ENCODE data around the gene GRM4.

GRM4 gene

DNA sequence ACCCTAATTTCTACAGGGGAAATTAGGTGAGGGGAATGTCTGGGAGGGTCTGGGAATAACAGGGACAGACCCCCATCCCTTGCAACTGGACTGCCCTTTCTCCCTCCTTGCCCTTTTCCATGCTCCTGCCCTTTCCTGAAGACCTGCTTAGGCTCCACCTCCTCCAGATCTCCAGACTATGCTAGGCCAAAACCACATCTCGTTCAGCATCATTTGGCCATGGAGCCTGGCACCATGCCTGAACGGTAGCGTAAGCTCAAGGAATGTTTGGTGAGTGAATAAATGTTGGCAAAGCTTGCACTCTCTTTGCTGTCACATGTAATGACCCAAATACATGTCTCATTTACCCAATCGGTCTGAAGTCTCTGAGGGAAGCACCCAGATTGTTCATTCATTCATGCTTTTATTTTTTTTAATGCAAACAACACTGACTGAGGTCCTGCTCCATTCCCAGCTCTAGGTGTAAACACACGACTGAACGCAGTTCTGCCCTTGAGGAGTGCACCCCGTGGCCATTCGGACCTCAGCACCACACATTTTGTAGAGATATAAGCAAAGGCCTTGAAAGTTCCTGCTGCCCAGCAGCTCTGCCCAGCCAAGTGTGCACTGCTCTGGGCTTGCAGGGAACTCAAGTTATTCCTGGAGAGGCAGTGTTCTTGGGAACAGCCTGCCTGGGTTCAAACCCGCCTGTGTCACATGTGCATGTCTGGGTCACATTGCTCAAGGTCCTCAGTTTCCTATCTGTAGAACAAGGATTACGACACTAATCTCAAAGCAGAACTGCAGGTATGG is 1.1 kb upstream of the GRM4 start:
- intact Hi-C loops (cut with DNase I): loop anchor here (10.0 kb wide), 1 partner anchor 92 kb away; no protein-coding TSS in a partner anchor
- DNase-seq: peak in 2 of 42 donors; percentile 14 to 38

DNA sequence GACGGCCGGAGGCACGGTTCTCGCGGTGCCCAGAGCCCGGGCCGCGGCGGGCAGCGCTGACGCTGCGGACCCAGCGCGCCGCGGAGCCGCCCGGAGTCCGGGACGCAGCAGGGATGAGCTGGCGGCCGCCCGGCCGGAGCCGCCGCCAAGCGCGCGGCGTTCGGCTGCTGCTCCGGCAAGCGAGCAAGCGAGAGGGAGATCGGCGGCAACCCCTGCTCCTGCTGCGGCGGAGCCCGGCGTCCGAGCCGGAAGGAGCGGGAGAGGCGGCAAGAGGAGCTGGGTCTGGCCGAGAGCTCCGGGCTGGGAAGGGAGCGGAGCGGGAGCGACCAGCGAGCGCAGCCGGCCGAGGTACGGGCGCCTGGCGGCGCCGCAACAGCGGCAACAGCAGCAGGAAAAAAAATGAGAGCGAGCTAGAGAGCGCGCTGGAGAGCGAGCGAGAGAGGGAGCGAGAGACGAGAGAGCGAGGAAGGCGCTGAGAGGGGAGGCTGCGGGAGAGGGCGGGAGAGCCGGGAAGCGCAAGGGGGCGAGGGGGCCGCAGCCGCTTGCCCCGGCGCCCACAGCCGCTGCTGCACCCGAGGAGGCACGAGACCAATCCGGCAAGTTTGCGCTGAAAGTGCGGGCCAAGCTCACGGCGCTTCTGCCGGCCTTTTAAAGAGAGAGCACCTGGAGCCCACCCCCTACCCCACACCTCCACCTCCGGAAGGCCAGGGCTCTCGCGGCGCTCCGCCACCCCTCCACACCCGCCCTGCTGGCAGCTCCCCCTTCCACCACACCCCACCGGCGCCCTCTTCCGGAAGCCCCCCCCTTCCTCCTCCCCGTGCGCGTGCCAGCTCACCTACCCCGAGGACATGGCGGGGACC is 496 bp downstream of the GRM4 start:
- DNase-seq: peak in 36 of 42 donors; percentile 22 to 78 (median 52)
- intact Hi-C loops (cut with DNase I): loop anchor here (10.0 kb wide), 1 partner anchor 91 kb away; no protein-coding TSS in a partner anchor

DNA sequence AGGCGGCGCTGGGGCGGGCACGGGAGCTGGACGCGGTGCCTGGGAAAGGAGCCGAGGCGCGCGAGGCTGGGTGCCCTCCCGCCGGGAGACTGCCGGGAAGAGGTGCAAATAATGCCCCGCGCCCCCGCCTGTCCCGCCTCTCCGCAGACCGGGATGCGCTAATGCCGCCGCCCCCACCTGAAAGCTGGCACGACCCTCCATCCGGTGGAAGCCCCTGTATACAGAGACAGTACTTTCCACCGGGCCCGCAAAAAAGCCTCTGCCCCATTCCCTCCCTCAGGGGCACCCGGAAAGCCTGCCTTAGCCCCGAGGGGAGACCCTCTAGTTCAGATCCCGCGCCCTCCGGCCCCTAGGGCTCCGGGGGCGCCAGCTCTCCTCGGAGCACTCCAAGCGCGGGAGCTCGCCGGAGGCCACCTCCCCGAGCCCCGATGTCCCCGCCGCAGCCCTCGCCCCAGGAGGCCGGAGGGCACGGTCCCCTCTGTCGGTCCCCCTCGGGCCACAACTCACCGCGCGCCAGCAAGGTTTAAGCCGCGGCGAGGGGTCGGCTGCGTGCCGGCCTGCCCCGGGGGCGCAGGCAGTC is 1.2 kb downstream of the GRM4 start:
- DNase-seq: peak in 7 of 42 donors; percentile 18 to 51 (median 25)

DNA sequence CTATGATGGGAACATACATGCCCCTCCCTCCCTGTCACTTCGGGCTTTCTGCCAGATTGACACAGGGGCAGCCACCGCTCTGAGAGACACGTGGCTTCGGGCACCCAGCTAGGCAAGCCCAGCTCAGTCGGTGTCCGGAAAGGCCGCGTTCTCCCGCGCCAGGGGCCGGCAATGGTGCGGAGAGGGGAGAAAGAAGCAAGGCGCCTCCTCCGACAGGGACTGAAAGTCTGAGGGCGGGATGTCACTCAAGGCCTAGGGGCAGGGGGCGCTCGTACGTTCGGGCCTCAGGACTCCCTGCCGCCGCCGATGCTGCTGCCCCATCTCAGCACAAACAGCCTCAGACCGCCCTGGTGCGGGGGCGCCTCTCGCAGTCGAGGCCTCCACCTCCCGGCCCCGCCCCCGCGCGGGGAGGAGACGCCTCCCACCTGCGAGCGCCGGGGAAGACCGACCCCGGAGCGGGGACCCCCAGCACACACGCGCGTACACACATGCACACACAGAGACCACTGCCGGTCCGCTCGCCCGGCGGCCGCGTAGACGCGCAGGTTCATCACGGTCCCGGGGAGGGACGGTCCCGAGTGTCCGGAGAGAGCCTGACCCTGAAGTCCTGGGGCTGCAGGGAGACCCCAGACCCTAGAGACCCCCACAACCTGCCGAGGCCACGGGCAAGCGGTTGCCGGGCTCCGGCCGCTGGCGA is 1.9 kb downstream of the GRM4 start:
- DNase-seq: peak in 37 of 42 donors; percentile 20 to 81 (median 55)
- intact Hi-C loops (cut with DNase I): loop anchor here (10.0 kb wide), 1 partner anchor 89 kb away; no protein-coding TSS in a partner anchor

More for the DNA sequence above, 1.2 kb downstream of the GRM4 start:
- intact Hi-C loops (cut with DNase I): loop anchor here (10.0 kb wide), 1 partner anchor 90 kb away; no protein-coding TSS in a partner anchor

DNA sequence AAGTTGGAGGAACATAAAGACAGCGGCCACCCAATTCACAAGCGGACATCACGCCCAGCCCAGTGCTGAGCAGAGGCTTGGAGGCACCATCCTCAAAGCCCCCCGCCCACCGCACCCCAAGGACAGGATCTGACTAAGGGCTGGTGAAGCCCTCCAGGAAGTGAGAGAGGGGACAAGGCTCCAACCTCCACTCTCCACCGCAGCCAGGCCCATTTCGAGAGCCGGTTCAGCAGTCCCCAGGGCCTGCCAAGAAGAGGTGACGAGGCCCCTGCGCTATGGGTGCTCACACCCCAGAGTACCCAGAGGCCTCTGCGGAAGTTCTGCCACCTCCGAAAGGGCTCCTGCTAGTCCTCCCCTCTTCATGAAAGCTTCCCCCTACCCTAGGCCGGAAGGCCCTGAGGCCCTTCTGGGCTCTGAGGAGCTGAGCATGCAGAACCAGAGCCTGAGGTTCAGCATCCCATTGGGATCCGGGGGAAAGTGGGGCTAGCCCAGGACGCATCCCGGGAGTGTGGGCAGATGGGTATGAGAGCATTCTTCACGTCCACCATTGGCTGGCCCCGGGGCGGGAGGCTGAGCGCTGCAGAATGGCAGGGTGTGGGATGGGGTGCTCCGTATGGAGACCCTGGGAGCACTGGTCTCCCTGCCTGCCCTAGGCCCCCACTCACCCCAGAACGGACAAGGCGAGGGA is 2.5 kb downstream of the GRM4 start:
- DNase-seq: peak in 2 of 42 donors; percentile 27
- intact Hi-C loops (cut with DNase I): loop anchor here (10.0 kb wide), 1 partner anchor 89 kb away; no protein-coding TSS in a partner anchor

DNA sequence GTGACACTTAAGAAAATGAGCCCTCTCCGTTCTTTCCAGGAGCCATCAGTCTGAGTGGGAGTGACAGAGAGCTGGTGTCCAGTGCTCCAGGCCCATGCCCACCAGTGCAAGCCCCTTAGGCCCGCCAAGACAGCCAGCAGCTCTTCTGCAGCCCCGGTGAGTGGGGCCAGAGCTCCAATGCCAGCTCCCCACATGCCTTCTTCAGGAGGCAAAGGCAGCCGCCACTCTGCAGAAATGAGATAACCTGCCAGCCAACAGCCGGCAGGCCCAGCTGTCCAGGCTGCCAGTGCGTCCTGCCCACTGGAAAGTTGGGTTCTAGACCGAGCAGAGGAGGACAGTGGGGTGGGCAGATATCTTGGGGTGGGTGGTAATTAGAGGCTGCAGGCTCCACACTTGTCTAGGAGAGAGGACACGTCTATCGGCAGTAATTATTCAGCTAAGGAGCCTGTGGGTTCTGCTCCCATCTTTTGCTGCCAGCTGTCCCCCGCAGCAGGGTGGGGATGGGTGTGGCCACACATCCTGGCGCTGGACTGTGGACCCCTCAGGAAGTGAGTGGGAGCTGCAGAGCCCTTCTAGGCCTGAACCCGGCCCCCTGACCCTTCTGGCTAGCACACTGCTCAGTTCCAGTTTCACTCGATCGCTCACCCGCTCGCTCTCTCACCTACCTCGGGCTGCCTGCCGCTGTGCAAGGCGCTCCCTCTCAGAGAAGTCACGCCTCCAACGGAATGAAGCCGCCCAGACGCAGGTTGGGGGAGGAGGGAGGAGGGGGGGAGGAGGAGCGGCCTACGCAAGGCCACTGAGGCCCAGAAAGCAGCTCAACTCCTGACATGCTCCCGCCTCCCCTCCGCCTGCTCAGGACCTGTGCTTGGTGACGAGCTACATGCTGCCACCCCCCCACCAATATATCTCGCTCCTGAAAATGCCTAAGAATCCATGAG is 3.6 kb downstream of the GRM4 start:
- intact Hi-C loops (cut with DNase I): loop anchor here (10.0 kb wide), 1 partner anchor 88 kb away; no protein-coding TSS in a partner anchor
- DNase-seq: peak; percentile 34 to 94 (median 76)

DNA sequence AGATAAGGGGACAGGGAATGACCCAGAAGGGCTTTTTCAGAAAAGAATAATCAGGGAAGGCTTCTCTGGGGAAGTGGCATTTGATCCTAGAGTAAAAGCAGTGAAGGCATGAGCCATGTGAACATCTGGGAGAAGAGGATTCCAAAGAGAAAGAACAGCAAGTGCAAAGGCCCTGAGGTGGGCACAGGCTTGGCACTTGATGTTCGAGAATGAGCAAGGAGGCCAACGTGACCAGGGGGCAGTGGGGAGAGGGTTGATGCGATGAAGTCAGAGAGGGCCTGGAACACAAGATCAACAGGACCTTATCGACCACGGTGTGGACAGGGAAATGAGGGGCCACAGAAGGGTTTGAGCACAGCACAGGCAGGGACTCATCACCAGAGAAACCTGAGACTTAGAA is 5.8 kb downstream of the GRM4 start:
- no peak for DNase-seq
- intact Hi-C loops (cut with DNase I): loop anchor here (10.0 kb wide), 1 partner anchor 85 kb away; no protein-coding TSS in a partner anchor

DNA sequence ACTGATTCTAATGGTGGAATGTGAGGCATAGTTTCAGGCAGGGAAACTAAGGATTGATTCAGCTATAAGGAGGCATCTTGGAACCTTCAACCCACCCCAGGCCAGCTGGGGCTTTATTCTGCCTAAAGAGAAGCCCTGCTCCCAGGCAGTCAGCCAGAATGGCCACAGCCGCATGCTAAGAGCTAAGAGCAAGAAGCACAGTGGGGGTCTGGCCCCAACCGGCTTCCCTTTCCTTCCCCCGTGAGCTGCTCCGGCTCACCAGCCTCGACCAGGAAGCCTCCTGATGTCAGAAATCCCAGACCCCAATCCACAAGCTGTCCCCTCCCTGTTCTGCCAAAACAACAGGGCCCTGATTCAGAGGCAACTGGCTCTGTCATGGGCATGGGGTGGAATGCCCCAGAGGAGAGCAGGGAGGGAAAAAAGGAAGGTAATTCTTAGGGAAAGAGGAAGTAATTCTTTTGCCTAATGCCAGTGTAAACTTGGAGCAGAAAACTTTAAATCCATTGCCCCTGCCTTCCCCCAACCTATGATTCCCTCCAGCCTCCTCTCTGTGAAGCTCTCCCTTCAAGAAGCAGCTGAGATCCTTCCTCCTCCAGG is 6.9 kb downstream of the GRM4 start:
- intact Hi-C loops (cut with DNase I): no loop called here

DNA sequence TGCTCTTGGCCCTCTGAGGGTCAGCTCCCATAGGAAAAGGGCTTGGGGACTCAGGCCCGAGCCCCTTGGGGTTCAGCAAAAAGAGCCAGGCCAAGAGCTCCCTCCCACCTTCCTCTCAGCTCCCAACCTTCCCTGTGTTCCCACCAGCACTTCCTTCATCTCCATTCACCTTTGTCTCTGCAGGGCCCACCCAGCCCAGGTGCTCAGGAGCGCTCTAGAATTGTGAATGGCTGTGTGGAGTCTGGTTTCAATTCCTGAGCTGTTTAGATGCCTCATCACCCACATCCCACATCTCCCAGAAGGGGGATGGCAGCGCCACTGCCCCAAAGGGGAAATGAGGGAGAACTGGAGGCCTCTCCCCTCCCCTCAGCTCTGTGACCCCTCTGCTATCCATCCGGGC is 7.7 kb downstream of the GRM4 start:
- no peak for DNase-seq
- intact Hi-C loops (cut with DNase I): no loop called here

More for the DNA sequence above, 6.9 kb downstream of the GRM4 start:
- DNase-seq: no peak

DNA sequence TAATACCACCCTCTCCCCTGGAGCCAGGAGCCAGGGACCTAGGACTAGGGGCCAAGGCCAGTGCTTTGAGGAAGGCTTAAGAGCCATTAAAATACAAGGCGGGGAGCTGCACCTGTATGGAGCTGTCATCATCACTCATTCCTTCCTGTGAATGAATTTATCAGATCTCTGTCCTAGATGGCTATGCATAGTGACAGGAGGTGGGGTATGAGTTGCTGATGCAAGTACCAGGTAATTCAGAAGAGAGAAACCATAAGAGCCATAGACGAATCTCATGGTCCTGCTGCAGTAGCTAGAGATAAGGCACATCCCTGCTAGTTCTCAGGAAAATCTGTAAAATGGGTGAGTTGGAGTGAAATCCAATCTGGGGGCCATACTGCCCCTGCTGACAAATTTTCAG is 10.3 kb downstream of the GRM4 start:
- DNase-seq: no peak
- intact Hi-C loops (cut with DNase I): no loop called here

DNA sequence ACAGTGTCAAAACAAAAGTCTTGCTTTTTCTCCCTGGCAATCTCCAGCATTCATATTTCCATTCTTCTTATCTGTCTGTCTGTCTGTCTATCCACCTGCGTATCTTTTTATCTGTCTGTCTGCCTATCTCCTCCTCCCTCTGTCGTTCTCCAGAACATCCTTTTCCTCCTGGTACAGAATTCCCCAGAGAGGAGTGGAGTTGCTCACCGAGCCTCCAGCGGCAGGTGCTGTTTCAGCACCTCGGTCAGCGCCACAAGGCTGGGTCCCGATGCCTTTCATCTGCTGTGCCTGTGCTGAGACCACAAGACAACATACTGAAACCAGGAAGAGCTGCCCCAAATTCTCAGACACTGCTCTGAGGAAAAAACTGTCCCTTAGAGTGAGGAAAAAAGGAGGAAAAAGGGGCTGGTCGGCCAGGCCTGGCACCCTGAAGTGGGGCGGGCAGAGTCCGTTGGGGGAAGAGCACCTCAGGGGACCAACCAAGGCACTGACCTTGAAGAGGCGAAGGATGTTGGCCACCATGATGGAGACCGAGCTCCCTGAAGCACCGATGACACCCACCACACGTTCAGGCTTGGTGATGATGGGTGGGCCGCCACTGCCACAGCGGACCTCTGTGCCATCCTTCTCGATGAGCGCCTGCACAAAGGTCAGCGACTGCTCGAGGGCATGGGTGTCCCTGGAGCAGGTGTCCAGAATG is 13.3 kb downstream of the GRM4 start:
- DNase-seq: peak in 25 of 42 donors; percentile 23 to 71 (median 43)

DNA sequence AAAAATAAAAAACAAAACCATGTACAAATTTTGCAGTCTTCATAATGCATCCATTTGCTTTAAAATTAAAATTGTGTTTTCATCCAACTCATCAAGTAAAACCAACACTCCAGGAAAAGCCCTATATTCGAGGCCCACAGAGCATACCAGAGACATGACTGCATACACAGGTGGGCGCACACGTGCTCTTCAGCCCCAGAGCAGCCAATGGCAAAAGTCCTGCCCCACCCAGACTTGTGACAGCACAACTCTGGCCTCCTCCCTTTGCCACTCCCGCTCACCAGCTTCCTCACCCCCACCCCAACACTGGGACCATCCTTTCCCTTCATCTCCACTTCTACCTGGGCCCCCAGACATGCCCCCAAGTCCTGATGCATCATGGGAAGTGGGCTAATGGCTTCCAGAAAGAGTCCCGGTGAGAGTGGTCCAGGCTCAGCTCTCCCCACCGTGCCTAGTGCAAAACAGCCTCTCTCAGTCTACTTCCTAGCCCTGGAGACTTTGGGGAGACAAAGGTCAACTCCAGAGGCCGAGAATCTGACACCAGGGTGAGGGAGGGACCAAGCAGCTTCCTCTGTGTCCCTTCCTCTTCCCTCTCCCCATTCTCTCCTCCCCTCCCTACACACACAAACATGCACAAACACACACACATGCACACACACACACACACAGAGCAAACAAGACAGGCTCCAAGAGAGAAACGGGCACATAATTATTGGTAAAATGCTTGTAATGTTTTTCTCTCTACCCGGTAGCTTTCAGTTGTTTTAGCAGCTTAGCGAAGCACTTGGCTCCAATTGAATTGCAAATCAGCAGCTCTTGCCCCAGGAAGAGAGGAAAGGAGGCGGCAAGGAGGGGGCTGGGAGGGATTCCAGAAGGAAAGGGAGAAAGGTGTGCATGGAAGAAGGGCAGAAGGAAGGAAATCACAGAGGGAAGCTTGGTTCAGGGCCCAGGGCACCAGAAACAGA is 14.3 kb downstream of the GRM4 start:
- intact Hi-C loops (cut with DNase I): no loop called here
- DNase-seq: peak in 34 of 42 donors; percentile 29 to 84 (median 62)

More for the DNA sequence above, 13.3 kb downstream of the GRM4 start:
- intact Hi-C loops (cut with DNase I): no loop called here

DNA sequence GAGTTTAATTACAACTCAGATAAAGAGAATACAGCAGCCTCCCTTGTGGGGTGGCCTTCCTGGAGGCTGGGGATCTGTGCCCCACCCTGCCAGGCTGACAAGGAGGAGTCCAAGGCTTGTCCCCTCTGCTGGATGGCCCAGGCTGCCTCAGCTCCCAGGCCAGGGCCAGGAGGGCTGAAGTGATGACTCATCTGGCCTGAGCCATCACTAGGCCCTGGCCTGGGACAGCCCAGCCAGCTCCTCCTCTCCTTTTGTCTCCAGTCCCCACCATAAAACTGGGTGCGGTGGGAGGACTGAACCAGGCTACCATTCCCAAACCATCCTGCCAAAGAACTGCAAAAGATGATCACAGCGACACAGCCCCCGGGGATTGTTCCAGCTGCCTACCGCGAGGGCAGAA is 15.0 kb downstream of the GRM4 start:
- intact Hi-C loops (cut with DNase I): no loop called here
- DNase-seq: peak in 1 of 42 donors; percentile 27

DNA sequence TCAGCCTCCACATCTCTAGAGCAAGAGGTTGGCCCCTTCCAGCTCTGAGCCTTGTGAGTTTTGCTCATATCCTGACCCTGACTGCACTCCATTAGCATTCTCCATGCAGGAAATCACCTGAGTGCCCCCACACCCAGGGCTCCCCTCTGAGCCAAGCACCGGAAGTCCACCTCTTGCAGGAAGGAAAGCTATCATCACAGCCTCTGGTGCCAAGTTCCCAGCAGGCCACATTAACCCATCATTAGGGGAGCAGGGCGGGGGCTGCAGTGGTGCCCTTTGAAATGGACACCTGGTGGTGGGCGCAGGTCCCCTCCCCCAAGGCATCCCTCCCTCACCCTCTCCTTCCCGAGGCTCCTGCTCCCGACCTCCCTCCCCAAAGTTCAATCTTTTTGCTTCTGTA is 16.1 kb downstream of the GRM4 start:
- DNase-seq: no peak
- intact Hi-C loops (cut with DNase I): no loop called here

DNA sequence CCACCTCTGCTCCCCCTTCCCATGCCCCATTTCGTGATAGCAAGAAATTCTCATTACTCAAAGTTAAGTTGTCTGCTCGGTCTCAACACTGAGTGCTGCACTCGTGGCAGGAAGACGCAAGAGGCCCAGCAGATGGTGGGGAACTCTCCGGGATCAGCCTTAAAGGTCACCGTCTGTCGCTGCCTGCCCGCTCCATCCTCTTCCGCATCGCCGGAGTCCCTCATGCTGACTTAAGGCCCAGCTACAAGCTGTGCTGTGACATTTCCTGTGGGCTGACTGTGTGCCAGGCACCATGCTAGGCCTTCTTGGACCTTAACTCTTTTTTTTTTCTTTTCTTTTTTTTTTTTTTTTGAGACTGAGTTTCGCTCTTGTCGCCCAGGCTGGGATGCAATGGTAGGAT is 17.8 kb downstream of the GRM4 start:
- intact Hi-C loops (cut with DNase I): no loop called here
- no peak for DNase-seq

Measured in head of caudate nucleus (tissue), 42 donors.